ENCODE measurements around the gene GOLGA5. TPM values are rescaled to one million over a fixed set of nuclear protein-coding genes. Genes with fewer than 3 reads are reported as not detected.

GOLGA5 gene
- total RNA-seq, 1 experiment from 2014 or later, result 28.1 TPM

DNA sequence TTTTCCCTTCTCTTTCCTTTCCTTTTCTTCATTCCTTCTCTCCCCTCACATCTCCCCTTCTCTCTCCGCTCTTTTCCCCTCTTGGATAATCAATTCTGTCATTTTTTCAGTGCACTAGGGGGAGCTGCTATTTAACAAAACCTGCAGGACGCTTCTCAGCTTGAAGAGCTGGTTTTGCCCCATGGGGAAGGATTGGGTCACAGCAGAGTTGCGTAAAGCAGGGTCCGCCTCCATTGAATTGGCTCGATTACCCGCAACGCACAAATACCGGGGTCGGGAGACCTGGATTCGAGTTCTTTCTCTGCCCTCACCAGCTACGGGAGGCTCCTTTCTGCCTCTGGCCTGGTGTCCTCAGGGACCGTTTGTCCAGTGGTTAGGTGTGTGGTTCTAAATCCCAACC is 86.7 kb downstream of the GOLGA5 start:
- no peak for DNase-seq (ENCODE audit: low spot score)

DNA sequence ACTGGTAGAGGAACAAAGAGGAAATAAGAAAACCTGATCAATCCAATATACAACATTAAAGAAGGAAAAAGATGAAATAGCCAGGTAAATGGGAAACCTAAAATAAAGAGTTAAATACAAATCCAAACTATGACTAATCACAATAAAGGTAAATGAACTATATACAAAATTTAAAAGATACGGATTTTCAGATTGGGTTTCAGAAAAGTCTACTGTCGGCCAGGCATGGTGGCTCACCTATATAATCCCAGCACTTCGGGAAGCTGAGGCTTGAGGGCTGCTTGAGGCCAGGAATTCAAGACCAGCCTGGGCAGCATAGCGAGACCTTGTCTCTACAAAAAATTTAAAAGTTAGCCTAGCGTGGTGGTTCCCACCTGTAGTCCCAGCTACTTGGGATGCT is 89.0 kb downstream of the GOLGA5 start:
- DNase-seq (ENCODE audit: low spot score), result no peak

DNA sequence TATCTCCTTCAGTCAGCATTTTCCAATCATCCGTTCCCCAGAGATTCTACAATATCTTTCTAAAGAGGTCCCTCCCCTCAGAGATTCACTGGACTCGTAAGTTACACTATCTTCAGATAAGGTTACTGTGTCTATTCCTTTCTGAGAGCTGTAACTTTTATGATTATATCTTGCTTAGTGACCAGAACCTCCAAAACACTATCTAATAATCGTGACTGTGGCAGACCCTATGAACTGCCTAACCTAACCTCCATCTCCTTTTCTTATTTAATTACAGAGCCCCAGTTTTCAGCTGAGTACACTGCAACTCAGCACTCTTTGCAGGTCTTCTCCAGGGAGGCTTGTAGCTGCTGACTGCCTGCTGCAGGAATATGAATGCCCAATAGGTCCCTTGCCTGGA is 90.3 kb downstream of the GOLGA5 start:
- no peak for DNase-seq (ENCODE audit: low spot score)

DNA sequence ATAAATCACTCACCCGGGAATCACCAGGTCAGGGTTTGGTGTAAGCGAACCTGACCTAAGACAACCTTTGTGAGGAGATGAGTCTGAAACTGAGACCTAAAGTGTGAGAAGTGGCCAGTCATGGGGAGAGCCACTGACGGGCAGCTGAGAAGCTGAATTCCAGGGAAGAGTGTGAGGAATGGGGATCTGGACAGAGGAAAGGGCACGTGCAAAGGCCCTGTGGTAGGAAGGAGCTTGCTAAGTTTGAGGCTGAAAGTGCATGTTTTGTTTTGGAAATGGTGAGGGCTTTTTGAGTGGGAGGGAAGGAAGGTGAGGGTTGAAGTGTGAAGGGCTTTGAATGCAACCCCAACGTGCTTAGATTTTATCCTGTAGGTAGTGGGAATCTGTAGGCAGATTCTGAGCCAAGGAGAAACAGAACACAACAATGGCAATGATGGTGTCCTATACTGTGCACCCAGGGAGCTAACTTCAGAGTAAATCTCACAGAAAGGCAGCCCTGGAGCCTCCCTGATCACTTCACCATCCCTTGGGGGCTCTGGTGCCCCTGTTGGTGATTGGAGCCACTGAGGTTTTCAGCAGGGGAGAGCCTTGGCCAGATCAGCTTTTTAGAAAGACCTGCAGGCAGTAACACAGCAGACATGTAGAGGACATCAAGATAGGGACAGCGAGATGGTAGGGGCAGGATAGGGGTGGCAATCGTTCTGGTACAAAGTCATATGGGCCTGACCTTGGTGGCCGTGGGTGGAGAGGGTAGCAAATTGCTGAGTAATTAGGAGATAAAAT is 91.4 kb downstream of the GOLGA5 start:
- DNase-seq (ENCODE audit: low spot score), result no peak

DNA sequence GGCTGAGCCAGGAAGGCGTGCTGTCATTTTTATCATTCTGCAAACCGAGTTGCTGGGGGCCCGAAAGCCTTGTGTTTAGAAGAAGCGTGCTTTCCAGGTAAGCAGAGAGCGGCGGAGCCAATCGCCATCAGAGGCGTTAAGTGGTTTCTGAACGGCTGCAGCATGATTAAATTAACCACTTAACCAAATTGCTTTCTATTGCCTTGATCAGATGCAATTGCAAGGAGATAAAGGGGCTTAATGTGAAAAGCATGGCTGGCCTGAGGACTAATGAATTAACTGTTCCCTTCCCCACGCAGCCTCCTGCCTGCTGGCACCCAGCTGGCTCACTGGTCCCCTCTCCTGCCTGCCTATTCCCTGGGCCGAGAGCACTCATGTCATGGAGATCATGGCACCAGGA is 92.2 kb downstream of the GOLGA5 start:
- no peak for DNase-seq (ENCODE audit: low spot score)

DNA sequence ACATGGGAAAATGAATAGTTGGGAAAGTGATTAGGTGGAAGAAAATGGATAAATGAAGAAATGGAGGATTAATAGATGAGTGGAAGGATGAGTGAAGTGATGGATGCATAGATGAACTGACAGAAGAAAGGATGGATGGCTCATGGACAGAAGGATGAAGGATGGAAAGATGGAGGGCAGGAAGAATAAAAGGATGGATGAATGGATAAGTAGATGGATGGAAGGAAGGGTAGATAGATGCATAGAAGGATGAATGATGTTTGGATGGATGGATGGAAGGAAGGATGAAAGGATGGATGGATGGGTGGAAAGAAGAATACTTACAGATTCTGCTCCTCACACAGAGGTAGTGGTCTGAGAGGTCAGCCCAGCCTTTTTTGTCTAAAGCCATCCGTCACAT is 93.1 kb downstream of the GOLGA5 start:
- DNase-seq (ENCODE audit: low spot score), result no peak

DNA sequence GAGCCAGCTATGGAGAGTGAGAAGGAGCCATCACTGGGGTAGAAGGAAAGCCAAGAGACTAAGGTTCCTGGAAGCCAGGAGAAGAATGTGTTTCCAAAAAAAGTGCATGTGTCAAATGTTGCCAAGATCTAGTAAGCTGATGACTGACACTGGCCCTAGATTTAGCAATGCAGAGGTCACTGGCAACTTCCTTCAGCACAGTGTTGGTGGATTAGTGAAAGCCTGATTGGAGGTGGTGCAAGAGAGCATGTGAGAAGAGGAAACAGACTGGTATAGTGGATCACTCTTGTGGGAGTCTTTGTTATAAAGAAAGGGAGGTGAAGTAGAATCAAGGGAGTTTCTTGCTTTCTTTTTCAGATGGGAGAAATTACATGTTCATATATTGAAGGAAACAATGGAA is 94.8 kb downstream of the GOLGA5 start:
- no peak for DNase-seq (ENCODE audit: low spot score)

Other genes starting within 250 kb of the GOLGA5 start
- 13.0 and 21.3 TPM in 2 replicates for gene LGMN, start 45.7 kb upstream of the GOLGA5 start, total RNA-seq (2014; rRNA removed; shearing (Covaris generic))
- not detected in 2 replicates for gene CHGA, start 128.8 kb downstream of the GOLGA5 start, total RNA-seq (2014; rRNA removed; shearing (Covaris generic))